K562 (cell line): Measurements from ENCODE around the gene NEUROD6. TPM values are rescaled to one million over a fixed set of nuclear protein-coding genes. Genes with fewer than 3 reads are reported as not detected.

ENCODE experiments used
- ATAC-seq: fragments of 200-7000 bp; cut with Tn5 transposase; 3 replicates; pipeline ENCODE4 v1.9.1; 2020; ENCODE audit warnings: moderate library complexity
- BruUV-seq: library from RNA; stranded (reverse); fragments of 400-500 nt; replicated peaks from 2 replicates; lab custom pipeline; 2021; lab: Mats Ljungman, UMichigan
- CTCF ChIA-PET: fragments of 300-600 bp; formaldehyde crosslinking; extraction: SDS; loops from one replicate; lab custom pipeline; 2021; ENCODE audit warnings: low intra/inter-chr PET ratio; lab: Yijun Ruan, JAX
- POLR2A ChIA-PET: fragments of 300-600, 350-650 bp; sonication (Branson Sonifier 250); formaldehyde crosslinking; extraction: SDS; loops from one replicate; lab custom pipeline; 2021; ENCODE audit warnings: antibody characterized with exemption, inconsistent platforms; lab: Yijun Ruan, JAX
- DNase-seq, 4 experiments: peaks; one replicate each; pipeline versions ENCODE4 v3.0.0 to v3.0.0-alpha.2; 2011 to 2018; ENCODE audit warnings: low spot score in 3 of 4, mixed read lengths in 3 of 4; ENCODE audit errors: extremely low read depth in 1 of 4
- FAIRE-seq: peaks from 2 replicates; lab custom pipeline; 2011; peaks lifted over from hg19 to GRCh38; lab: Jason Lieb, UNC
- H2AFZ ChIP-seq: 2 replicates; pipeline ENCODE4 v1.6.0; 2011; ENCODE audit warnings: low read depth, low read length, control low read depth, inconsistent platforms
- H3K27ac ChIP-seq: fragments of 200-600 bp; 3 replicates; pipeline ENCODE4 v1.8.0; 2011; ENCODE audit warnings: low read depth, mild to moderate bottlenecking, control low read depth, inconsistent platforms, low read length, moderate library complexity, mixed read lengths; ENCODE audit errors: extremely low read depth
- H3K27me3 ChIP-seq, 2 experiments: fragments of 300-600 bp in 1 of 2; 2 replicates in 1 of 2; 3 replicates in 1 of 2; pipeline versions ENCODE4 v1.6.0 to v1.8.0; 2011; ENCODE audit warnings: inconsistent platforms in 2 of 2, low read length in 2 of 2, mild to moderate bottlenecking in 1 of 2, mixed read lengths in 1 of 2, moderate library complexity in 1 of 2; ENCODE audit not compliant: control insufficient read depth in 2 of 2, insufficient read depth in 2 of 2
- H3K36me3 ChIP-seq: fragments of 300-600 bp; 3 replicates; pipeline ENCODE4 v1.8.0; 2011; ENCODE audit warnings: mild to moderate bottlenecking, low read length, inconsistent platforms; ENCODE audit not compliant: control insufficient read depth, insufficient read depth
- H3K4me1 ChIP-seq, 2 experiments: fragments of 200-600 bp in 1 of 2; replicated peaks in 1 of 2; 2 replicates in 1 of 2; 3 replicates in 1 of 2; pipeline versions ENCODE4 v1.5.1 to v1.8.0; 2011; ENCODE audit warnings: inconsistent platforms in 2 of 2, low read length in 2 of 2, mild to moderate bottlenecking in 1 of 2, mixed read lengths in 1 of 2, moderate library complexity in 1 of 2; ENCODE audit not compliant: control insufficient read depth in 2 of 2, insufficient read depth in 2 of 2
- H3K4me2 ChIP-seq: 2 replicates; pipeline ENCODE4 v1.6.1; 2011; ENCODE audit warnings: low read length, control low read depth, inconsistent platforms, mixed read lengths; ENCODE audit not compliant: insufficient read depth
- H3K4me3 ChIP-seq: fragments of 200-600 bp; sonication (generic), shearing (Covaris generic); 2 replicates; pipeline ENCODE4 v1.5.1; 2016; ENCODE audit warnings: control low read depth, inconsistent platforms
- H3K79me2 ChIP-seq: fragments of 200-600 bp; 3 replicates; pipeline ENCODE4 v1.8.0; 2011; ENCODE audit warnings: low read length, inconsistent platforms; ENCODE audit not compliant: control insufficient read depth, insufficient read depth
- H3K9ac ChIP-seq, 2 experiments: 2 replicates each; pipeline versions ENCODE4 v1.6.0 to v1.6.1; 2011; ENCODE audit warnings: low read depth in 2 of 2, low read length in 2 of 2, control low read depth in 1 of 2, inconsistent platforms in 1 of 2, mild to moderate bottlenecking in 1 of 2, mixed read lengths in 1 of 2; ENCODE audit not compliant: insufficient read depth in 1 of 2
- H3K9me1 ChIP-seq: one replicate; pipeline ENCODE4 v1.6.0; 2011; ENCODE audit warnings: inconsistent platforms, mild to moderate bottlenecking, low read length, moderate library complexity; ENCODE audit not compliant: control insufficient read depth, insufficient read depth
- H3K9me3 ChIP-seq: replicated peaks from 2 replicates; pipeline ENCODE4 v1.5.1; 2011; ENCODE audit warnings: low read depth, low read length, inconsistent platforms; ENCODE audit not compliant: control insufficient read depth, insufficient read depth
- H4K20me1 ChIP-seq: replicated peaks from 2 replicates; pipeline ENCODE4 v1.6.1; 2011; ENCODE audit warnings: low read length, inconsistent platforms, mixed read lengths; ENCODE audit not compliant: control insufficient read depth, insufficient read depth
- CXXC5 ChIP-seq: fragments of 250-450 bp; sonication (Bioruptor Pico); IDR thresholded peaks from 2 replicates; pipeline ENCODE4 v1.8.0; 2022; ENCODE audit warnings: inconsistent platforms, mild to moderate bottlenecking, moderate library complexity
- EP300 ChIP-seq: IDR thresholded peaks from 2 replicates; pipeline ENCODE4 v1.6.1; 2012; ENCODE audit warnings: low read length, improper control_type of control experiment
- HDAC1 ChIP-seq, 2 experiments: fragments of 450-650 bp; IDR thresholded peaks; 2 replicates each; pipeline ENCODE4 v1.6.1; 2016 to 2017; ENCODE audit warnings: inconsistent platforms in 1 of 2, mild to moderate bottlenecking in 1 of 2, moderate library complexity in 1 of 2
- KAT2B ChIP-seq: IDR thresholded peaks from one replicate; pipeline ENCODE4 v1.6.1; 2012; ENCODE audit warnings: low read depth, mild to moderate bottlenecking, control low read depth, inconsistent platforms, low read length, moderate library complexity
- POLR2A ChIP-seq: fragments of 450-650 bp; conservative IDR thresholded peaks from 2 replicates; pipeline ENCODE4 v1.6.1; 2016
- PTRF ChIP-seq: fragments of 450-650 bp; IDR thresholded peaks from 2 replicates; pipeline ENCODE4 v1.6.1; 2016; ENCODE audit warnings: mild to moderate bottlenecking, missing genetic modification characterization, missing compliant biosample characterization
- TEAD2 ChIP-seq: fragments of 450-650 bp; IDR thresholded peaks from 2 replicates; pipeline ENCODE4 v1.6.1; 2016; ENCODE audit warnings: missing genetic modification characterization, control low read depth, missing compliant biosample characterization
- WGBS: fragments of 100-300 bp; shearing (Covaris generic); methylation state at CpG from one replicate; pipeline ENCODE4 v1.1.6; 2016; ENCODE audit warnings: low coverage, mixed read lengths; ENCODE audit not compliant: insufficient coverage; ENCODE audit errors: missing lambda C conversion rate; 5-methylcytosine and 5-hydroxymethylcytosine counted together
- in situ Hi-C: fragments of 300-500 bp; cut with MboI; formaldehyde crosslinking; loops from 4 replicates; pipeline ENCODE4 v1.15.0; 2018; ENCODE audit warnings: inconsistent platforms, mixed read lengths
- intact Hi-C: fragments of 100-400 bp; cut with micrococcal nuclease; formaldehyde crosslinking; loops from 2 replicates; pipeline ENCODE4 v1.14.2; 2022
- polyA plus RNA-seq, 8 experiments: library from polyadenylated mRNA; depleted of rRNA in 4 of 8; stranded (reverse) in 5 of 8; unstranded in 3 of 8; fragments of >200 nt; fragmentation: Nextera tagmentation in 2 of 8; fragmentation: Illumina TruSeq in 1 of 8; extraction: Ambion mirVana in 2 of 8; extraction: Trizol in 1 of 8; gene quantifications; 2 replicates each; pipeline versions ENCODE4 v1.2.1 to v1.2.3, GENCODE V29; 2011 to 2014; ENCODE audit warnings: inconsistent platforms in 1 of 8, missing spikeins in 1 of 8
- total RNA-seq, 7 experiments: library from RNA; depleted of rRNA in 6 of 7; stranded (reverse); fragments of >200 nt in 6 of 7; fragmentation: Illumina TruSeq in 2 of 7; extraction: Trizol in 2 of 7; gene quantifications; 2 replicates each; pipeline versions ENCODE4 v1.2.1 to v1.2.3, GENCODE V29; 2011 to 2021; ENCODE audit warnings: low replicate concordance in 1 of 7
- TF ChIP-seq, protein P1 (sequence below), 2 experiments: fragments of 450-650 bp in 1 of 2; IDR thresholded peaks; 2 replicates each; pipeline ENCODE4 v1.6.1; 2011 to 2017; ENCODE audit warnings: low read depth in 2 of 2, antibody characterized with exemption in 1 of 2, borderline replicate concordance in 1 of 2, low read length in 1 of 2, mild to moderate bottlenecking in 1 of 2, mixed read lengths in 1 of 2; ENCODE audit not compliant: control insufficient read depth in 1 of 2
- TF ChIP-seq, protein P2 (sequence below): fragments of 250-450 bp; sonication (Bioruptor Pico); IDR thresholded peaks from 2 replicates; pipeline ENCODE4 v1.8.0; 2022; ENCODE audit warnings: inconsistent platforms, mild to moderate bottlenecking, moderate library complexity, borderline replicate concordance
- TF ChIP-seq, protein P3 (sequence below): fragments of 450-650 bp; formaldehyde crosslinking; IDR thresholded peaks from 2 replicates; pipeline ENCODE4 v1.4.0; 2022; ENCODE audit warnings: mild to moderate bottlenecking, moderate library complexity
- TF ChIP-seq, protein P4 (sequence below): fragments of 250-450 bp; sonication (Bioruptor Pico); IDR thresholded peaks from 2 replicates; pipeline ENCODE4 v1.8.0; 2021; ENCODE audit warnings: borderline replicate concordance, mild to moderate bottlenecking, moderate library complexity; ENCODE audit not compliant: poor library complexity, severe bottlenecking
- TF ChIP-seq, protein P5 (sequence below): IDR thresholded peaks from 2 replicates; pipeline ENCODE4 v1.6.1; 2016; ENCODE audit warnings: missing genetic modification characterization, missing compliant biosample characterization

Gene NEUROD6
- total and polyA plus RNA-seq, 9 of the 15 experiments (the other 6 are each of a cell fraction or from before 2014, with no cell fraction given), result not detected

DNA sequence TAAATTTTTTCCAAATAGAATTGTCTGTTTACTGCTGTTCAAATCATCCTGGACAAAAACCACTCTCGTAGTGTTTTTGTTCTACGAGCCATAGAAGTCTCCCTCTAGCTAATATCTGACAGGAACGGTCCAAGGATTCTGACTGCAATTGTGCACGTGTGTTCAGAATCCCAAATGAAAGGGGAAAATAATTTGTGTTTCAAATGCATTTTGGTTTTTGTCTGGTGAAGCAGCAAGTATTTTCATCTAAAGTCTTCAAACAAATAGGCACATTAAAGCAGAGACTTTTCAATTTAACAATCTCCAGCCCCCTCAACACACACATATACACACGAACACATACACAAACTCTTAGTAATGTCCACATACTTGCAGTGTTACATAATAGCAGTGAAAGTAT lies 475 bp downstream of the NEUROD6 start (continued):
- TF ChIP-seq, protein P1, sequence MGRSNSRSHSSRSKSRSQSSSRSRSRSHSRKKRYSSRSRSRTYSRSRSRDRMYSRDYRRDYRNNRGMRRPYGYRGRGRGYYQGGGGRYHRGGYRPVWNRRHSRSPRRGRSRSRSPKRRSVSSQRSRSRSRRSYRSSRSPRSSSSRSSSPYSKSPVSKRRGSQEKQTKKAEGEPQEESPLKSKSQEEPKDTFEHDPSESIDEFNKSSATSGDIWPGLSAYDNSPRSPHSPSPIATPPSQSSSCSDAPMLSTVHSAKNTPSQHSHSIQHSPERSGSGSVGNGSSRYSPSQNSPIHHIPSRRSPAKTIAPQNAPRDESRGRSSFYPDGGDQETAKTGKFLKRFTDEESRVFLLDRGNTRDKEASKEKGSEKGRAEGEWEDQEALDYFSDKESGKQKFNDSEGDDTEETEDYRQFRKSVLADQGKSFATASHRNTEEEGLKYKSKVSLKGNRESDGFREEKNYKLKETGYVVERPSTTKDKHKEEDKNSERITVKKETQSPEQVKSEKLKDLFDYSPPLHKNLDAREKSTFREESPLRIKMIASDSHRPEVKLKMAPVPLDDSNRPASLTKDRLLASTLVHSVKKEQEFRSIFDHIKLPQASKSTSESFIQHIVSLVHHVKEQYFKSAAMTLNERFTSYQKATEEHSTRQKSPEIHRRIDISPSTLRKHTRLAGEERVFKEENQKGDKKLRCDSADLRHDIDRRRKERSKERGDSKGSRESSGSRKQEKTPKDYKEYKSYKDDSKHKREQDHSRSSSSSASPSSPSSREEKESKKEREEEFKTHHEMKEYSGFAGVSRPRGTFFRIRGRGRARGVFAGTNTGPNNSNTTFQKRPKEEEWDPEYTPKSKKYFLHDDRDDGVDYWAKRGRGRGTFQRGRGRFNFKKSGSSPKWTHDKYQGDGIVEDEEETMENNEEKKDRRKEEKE (IDR thresholded peaks at IDR 0.05; ENCODE audit: borderline replicate concordance in 1 of 2, control insufficient read depth in 1 of 2, low read depth in 2 of 2, low read length in 1 of 2), result no peak
- no peak for TF ChIP-seq CXXC5 (CRISPR knock-in tag)

DNA sequence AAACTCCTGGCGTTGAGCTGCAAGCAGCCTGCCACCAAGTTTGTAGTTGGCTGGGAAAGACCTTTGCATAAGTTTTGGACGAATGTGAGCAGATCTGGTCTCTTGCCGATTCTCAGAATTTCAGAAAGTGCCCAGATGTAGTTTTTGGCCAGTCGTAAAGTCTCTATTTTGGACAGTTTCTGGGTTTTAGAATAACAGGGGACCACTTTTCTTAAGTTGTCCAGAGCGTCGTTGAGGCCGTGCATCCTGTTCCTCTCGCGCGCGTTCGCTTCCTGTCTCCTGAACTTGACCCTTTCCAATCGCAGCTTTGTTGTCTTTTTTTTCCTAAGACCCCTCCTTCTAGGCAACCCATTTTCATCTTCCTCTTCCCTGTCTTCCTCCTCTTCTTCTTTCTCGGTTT lies 1.8 kb downstream of the NEUROD6 start:
- FAIRE-seq, result no peak
- no peaks in the 10 kb centered on the region for H4K20me1 ChIP-seq
- H3K9me3 ChIP-seq, result no peaks in the 10 kb centered on the region
- no peaks in the 10 kb centered on the region for H3K36me3 ChIP-seq
- intact Hi-C loops (no loop called here), in situ Hi-C loops (no loop called here)
- H3K79me2 ChIP-seq, result no peaks in the 10 kb centered on the region
- POLR2A ChIA-PET, result no interaction called here
- no TSS peak for BruUV-seq
- peaks cover 0 to 8% of the 10 kb centered on the region in 2 experiments; a peak in 1 of 5 replicates for H3K4me1 ChIP-seq
- WGBS, result 4% methylated on average over 13 of the region's 14 CpGs
- no peak overlapping the region for H3K27ac ChIP-seq
- H2AFZ ChIP-seq, result no peak overlapping the region
- H3K27me3 ChIP-seq, result peaks cover 2 to 29% of the 10 kb centered on the region in 2 experiments; a peak in 2 of 5 replicates
- H3K9ac ChIP-seq, result no peak overlapping the region
- no peak for DNase-seq
- H3K4me2 ChIP-seq, result no peak overlapping the region
- CTCF ChIA-PET, result no interaction called here
- no peak for ATAC-seq
- H3K4me3 ChIP-seq, result no peak overlapping the region
- no peaks in the 10 kb centered on the region for H3K9me1 ChIP-seq
- no peak for TF ChIP-seq TEAD2
- TF ChIP-seq KAT2B, result no peak
- TF ChIP-seq, protein P2, sequence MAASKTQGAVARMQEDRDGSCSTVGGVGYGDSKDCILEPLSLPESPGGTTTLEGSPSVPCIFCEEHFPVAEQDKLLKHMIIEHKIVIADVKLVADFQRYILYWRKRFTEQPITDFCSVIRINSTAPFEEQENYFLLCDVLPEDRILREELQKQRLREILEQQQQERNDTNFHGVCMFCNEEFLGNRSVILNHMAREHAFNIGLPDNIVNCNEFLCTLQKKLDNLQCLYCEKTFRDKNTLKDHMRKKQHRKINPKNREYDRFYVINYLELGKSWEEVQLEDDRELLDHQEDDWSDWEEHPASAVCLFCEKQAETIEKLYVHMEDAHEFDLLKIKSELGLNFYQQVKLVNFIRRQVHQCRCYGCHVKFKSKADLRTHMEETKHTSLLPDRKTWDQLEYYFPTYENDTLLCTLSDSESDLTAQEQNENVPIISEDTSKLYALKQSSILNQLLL (CRISPR knock-in tag), result no peak
- no peak for TF ChIP-seq EP300
- TF ChIP-seq POLR2A, result no peak
- TF ChIP-seq PTRF, result no peak
- TF ChIP-seq, protein P3, sequence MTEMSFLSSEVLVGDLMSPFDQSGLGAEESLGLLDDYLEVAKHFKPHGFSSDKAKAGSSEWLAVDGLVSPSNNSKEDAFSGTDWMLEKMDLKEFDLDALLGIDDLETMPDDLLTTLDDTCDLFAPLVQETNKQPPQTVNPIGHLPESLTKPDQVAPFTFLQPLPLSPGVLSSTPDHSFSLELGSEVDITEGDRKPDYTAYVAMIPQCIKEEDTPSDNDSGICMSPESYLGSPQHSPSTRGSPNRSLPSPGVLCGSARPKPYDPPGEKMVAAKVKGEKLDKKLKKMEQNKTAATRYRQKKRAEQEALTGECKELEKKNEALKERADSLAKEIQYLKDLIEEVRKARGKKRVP (CRISPR knock-in tag), result no peak
- TF ChIP-seq, protein P4, sequence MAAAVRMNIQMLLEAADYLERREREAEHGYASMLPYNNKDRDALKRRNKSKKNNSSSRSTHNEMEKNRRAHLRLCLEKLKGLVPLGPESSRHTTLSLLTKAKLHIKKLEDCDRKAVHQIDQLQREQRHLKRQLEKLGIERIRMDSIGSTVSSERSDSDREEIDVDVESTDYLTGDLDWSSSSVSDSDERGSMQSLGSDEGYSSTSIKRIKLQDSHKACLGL (CRISPR knock-in tag), result no peak
- TF ChIP-seq HDAC1 (IDR thresholded peaks at IDR 0.05), result no peak
- TF ChIP-seq, protein P5, sequence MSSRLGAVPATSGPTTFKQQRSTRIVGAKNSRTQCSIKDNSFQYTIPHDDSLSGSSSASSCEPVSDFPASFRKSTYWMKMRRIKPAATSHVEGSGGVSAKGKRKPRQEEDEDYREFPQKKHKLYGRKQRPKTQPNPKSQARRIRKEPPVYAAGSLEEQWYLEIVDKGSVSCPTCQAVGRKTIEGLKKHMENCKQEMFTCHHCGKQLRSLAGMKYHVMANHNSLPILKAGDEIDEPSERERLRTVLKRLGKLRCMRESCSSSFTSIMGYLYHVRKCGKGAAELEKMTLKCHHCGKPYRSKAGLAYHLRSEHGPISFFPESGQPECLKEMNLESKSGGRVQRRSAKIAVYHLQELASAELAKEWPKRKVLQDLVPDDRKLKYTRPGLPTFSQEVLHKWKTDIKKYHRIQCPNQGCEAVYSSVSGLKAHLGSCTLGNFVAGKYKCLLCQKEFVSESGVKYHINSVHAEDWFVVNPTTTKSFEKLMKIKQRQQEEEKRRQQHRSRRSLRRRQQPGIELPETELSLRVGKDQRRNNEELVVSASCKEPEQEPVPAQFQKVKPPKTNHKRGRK, result no peak
